HG03159 (cell line): Measurements from ENCODE around the gene SRGAP2B.
"Not testable (repeated sequence)": the region's sequence is repeated elsewhere in the genome, so short reads cannot be mapped to it uniquely, and the experiment has no call there.

Experiments used
- ATAC-seq: cut with Tn5 transposase; IDR thresholded peaks from one replicate; pipeline ENCODE4 v1.9.1; 2021; ENCODE audit warnings: mild to moderate bottlenecking, moderate library complexity; ENCODE audit not compliant: unreplicated experiment

Gene SRGAP2B

DNA sequence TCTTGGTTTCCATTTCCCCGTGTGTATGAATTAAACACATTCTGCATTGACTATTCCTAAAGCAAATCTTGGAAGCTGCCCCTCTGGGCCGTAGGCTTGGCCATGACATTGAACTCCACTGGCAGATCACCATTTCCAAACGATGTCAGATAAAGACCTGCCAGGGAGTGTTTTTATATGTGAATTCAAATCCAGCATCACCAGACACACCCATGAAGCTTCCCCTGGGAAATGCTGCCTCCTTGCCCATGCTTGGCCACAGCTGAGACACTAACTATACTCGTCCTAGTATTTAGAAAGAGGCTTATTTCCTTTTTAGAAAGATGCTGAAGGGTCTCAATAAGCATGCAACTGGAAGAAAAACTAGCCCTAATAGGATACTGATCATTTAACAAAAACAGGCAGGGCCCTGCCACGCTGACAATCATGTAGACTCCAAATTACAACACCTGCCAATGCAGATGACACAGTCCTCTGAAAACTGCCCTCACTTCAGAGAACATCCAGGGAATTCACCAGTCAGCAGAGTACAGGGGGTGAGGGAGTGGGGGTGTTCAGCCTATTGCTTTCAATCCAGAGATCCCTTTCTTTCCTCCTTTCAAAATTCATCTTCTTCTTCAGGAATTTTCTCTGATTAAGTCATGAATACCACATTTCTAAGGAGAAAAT lies 94.9 kb downstream of the SRGAP2B start:
- ATAC-seq: not testable (repeated sequence)

DNA sequence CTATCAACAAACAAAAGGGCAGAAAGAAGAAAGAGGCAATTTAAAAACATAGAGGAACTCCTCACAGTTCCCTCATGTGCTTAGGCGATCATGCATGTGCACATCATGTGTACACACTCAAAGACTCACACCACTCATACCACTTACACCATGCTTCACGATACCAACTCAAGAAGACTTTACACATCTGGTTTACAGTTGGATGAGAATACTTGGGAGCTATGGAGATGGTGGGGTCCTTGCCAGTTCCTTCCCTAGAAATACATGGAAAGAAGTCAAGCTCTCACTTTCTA lies 96.2 kb downstream of the SRGAP2B start:
- ATAC-seq: not testable (repeated sequence)

DNA sequence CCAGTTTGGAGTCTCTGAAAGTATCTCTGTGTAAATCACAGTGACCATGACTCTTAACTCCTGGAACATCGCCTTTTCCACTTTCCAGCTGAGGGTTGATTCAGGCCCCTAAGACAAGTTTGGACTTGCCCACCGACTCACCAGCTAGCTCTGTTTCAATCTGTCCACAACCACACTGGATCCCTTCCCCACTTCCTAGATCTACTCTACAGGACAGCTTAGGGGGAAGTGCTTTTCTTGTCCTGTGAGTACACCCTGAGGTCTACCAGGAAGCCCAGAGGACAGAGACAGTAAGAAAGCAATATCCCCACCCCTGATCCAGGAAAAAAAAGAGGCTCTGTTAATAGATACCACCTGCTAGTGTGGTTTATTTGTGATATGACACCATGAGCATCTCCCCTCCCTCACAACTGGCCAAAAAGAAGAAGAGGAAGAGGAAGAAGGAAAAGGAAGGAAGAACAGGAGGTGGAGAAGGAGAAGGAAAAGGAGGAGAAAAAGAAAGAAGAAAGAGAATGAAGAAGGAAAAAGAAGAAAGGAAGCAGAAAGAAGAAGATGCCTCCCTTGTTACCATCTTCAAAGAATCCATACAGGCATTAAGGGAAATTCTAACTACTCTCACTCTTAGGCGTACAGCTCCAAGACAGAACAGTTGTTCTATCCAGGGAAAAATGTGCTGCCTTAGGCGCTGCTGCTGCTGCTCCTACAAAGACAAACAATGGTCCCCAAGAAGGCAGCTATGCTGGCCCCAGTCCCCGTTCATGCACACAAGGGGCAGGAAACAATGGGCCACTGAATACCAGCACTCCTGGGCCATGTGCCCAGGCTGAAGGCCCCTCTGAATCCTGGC lies 96.8 kb downstream of the SRGAP2B start:
- ATAC-seq: not testable (repeated sequence)

DNA sequence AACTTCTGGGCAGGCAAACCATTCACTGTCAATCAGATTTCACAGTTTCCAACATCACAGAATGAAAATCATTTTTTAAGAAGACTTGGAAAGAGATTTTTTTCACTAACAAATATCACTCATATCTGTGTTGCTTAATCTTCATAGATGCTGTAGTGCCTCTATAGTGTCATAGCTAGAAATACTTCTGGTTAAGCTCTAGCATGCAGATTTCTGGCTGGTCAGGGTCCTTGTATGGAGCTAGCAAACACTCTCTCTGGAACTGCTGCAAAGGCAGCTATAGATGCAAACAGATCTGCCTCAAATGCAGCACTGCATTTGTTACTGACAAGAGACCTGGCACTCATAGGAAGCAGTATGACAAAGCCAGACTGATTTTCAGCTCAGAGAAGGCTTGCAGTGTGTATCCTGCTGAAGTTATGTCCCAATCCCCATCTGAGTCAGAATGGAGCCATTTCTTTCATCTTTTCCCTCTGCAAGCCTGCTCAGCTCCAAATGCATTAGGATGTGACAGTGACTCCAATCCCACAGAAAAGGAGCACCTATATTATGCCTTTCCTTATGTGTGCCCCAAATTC lies 99.2 kb downstream of the SRGAP2B start:
- ATAC-seq: not testable (repeated sequence)

DNA sequence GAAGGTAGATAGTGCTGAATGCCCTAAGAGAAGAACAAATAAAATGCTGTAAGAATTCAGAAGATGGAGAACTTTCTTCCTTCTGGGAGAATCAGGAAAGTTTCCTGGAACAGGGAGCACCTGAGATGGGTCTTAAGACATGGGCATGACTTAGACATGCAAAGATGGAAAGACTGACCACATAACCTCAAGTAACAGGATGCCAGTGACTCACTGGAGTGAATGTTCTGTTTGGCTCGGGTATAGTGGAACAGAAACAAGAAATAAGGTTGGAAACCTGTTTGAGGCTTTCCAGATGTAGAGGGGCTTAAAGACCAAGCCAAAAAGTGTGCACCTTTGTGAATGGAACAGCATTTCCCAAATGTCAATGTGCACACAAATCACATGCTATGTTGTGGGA lies 102.2 kb downstream of the SRGAP2B start:
- not testable (repeated sequence) for ATAC-seq

DNA sequence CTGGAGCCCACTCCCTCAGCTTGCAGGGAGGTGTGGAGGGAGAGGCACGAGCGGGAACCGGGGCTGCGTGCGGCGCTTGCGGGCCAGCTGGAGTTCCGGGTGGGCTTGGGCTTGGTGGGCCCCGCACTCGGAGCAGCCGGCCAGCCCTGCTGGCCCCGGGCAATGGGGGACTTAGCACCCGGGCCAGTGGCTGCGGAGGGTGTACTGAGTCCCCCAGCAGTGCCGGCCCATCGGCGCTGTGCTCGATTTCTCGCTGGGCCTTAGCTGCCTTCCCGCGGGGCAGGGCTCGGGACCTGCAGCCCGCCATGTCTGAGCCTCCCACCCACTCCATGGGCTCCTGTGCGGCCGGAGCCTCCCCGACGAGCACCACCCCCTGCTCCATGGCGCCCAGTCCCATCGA lies 104.5 kb downstream of the SRGAP2B start:
- ATAC-seq: not testable (repeated sequence)

DNA sequence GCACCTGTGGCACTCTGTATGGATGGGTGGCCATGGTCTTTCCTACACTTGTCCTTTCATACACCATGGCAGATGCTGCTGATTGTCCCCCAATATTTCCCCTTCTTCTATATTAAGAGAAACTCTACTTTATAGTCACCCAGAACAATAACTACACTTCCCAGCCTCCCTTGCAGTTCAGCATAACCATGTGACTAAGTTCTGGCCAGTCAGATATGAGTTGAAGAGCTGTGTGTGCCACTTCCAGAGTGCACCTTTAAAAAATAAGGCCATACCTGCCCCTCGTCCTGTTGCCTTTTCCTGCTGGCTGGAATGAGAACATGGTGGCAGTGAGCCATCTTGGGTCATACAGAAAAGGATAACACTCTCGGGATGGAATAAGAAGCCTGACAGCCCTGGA lies 108.0 kb downstream of the SRGAP2B start:
- ATAC-seq: not testable (repeated sequence)

DNA sequence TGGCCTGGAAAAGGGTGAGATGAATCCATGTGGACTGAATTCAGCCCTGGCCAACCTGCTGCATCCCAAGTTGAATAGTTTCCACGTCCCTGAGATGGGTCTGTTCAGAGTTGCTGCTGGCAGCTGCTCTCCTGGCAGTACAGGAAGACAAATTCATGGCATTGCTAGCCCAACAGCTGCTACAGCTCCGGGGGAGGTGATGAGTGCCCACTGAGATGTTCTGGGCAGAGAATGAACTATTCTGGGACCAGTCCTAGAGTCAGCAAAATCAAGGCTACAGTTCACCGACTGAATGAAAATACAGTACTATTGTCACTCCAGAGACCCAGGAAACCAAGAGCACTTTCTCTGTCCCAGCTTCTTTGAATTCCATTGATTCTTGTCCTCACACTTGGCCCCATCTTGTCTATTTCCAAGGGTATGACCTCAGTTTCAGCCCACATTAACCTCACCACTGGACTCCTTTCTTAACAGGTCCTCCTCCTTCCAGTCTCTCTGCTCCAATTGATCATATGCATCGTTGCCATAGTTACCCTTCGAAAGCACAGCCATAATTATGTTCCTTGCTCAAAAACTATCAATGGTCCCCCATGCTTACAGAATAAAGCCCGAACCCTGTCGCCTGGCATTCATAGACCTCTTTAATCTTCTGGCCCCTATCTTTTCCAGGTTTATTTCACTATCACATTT lies 108.8 kb downstream of the SRGAP2B start:
- ATAC-seq: not testable (repeated sequence)

DNA sequence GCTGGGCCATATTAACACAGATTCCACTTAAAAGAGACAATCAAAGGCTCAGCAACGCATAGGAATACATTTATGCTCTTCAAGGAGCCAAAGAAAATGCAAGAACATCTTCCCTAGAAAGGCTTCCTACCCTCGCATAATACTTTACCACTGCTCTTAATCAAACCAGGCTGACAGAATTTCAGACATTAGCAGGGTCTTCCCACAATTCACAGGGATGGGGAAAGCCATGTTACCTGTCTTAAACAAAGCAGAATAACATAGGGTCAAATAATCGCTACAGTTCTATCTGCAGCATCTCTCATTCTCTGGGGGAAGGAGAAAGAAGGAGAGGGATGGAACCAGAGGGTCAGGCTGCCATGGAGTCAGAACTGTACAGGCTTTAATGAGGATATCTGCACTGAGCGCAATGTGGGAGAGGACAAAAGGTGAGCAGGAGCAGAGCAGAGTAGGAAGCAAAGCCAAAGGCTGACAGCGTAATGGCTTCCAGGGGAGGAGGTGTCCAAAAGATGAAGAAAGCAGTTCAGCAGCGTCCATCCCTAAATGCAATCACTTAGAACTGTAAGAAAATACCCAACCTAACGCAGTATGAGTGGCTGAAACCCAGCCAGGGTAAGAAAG lies 109.5 kb downstream of the SRGAP2B start:
- ATAC-seq: not testable (repeated sequence)

DNA sequence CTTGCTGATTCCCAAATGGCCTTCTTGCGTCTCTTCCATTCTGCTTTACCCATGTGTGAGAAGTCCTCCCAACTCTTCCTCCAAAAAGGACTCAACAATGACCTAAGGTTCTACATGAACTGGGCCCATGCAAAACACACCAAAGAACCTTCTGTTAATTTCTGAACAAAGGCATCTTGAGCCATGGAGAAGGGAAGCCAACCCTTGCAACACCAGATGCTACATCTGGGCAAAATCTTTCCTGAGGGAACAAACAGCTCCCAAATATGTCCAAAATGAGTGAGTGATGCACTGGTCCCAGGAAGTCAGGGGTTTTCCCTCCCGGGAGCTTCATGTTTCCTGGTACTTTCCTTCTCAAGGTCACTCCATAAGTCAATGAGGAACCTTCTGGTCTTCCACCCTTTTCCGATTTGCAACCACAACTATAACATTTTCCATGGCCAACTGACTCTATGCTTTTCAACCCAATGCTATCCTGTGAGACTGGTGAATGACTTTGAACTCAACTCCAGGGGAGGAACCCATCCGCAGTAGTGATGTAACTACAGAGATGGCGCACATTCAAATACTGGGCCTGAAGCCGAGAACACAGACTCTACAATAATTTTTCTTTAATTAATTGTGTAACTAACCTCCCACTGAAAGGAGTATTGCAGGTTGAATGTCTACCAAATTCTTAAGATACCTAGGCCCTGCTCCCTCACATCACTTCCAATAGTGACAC lies 112.2 kb downstream of the SRGAP2B start:
- ATAC-seq: not testable (repeated sequence)

DNA sequence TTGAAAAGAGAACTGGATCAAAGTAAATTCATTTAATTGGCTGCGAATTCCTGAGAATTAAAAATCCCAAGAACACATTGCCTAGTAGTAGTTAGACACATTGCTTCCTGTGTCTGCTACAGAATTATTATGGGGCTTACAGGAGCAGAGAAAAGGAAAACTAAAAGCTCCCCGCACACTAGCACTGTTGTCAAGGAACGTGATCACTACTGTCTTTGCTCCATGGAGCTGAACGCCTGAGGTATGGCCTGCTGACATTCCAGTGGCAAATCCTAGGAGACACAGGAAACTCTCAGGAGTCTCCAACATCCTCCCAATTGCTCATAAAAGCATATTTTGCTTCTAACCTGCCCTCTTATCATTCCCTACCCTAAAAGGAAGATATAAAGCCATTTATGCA lies 114.0 kb downstream of the SRGAP2B start:
- not testable (repeated sequence) for ATAC-seq

DNA sequence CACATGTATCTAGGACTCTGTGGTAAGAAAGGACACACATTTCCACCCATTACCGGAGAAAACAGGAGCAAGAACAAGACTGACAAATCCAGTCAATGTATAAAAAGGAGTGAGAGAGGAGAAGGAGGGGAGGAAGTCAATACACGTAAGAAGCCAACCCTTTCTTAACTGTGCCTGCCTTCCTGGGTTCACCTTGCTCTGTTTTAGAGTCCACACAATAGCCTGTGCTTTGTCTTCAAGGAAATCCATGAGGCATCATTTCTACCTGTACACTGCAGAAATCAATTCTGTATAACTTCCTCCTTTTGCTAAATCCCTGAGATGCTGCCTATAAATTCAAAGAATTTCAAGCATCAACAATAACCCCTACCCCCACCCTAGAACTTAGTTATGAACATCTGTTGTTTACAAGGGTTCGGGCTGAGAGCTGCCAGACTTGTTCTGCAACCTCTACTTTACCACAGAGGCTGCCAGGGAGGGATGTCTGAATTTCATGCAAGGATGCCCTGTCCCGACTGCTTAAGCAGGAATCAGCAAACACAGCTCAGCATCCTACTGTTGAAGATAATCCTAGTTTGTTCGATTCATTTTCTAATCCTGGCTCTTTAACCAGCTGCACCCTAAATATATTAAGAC lies 115.0 kb downstream of the SRGAP2B start:
- not testable (repeated sequence) for ATAC-seq

DNA sequence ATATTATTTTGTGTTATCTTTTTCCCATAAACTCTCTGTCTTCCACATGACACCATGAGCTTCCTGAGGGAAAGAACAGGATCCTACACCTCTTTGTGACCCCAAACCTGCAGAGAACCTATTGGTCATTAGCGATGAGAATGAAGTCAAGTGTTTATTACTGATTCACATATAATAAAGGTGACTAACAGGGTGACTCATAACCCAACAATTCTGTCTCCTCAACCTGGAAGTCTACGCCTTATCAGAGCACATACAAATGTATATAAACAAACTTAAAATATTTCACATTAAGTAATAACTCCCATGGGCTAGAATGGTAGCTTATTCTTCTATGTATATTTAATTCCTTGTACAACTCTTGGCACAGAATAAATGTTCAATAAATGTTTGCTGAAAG lies 117.3 kb downstream of the SRGAP2B start:
- ATAC-seq: not testable (repeated sequence)

DNA sequence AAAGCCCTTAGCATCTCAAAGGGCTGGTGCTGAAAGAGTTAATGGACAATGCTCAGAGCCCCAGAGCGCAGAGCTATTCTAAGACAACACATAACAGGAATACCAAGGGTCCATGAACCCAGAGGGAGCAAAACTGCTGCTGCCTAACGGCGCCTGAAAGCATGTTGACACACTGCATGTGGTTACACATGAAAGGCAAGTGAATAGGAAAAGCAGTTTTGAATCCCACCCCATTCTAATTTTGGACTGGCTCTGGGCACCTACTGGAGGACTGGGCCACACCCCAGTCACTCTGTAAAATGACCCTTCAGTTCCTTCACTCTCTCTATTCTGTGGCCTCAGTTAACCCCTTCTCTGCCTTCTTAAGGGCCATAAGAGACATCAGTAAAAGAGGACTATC lies 123.2 kb downstream of the SRGAP2B start:
- not testable (repeated sequence) for ATAC-seq

DNA sequence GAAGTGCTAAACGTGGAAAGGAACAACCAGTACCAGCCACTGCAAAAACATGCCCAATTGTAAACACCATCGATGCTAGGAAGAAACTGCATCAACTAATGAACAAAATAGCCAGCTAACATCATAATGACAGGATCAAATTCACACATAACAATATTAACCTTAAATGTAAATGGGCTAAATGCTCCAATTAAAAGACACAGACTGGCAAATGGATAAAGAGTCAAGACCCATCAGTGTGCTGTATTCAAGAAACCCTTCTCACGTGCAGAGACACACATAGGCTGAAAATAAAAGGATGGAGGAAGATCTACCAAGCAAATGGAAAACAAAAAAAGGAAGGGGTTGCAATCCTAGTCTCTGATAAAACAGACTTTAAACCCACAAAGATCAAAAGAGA lies 128.6 kb downstream of the SRGAP2B start:
- not testable (repeated sequence) for ATAC-seq

DNA sequence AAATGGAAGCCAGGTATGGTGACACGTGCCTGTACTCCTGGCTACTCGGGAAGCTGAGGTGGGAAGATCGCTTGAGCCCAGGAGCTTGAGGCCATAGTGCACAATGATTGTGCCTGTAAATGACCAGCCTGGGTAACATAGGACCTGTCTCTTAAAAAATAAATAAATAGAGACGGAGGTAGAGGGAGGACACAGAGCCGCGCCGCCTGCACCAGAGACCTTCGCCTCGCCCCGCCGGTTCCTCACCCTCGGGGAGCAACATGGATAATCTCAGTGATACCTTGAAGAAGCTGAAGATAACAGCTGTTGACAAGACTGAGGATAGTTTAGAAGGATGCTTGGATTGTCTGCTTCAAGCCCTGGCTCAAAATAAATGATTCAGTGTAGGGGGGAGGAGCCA lies 130.4 kb downstream of the SRGAP2B start:
- not testable (repeated sequence) for ATAC-seq

DNA sequence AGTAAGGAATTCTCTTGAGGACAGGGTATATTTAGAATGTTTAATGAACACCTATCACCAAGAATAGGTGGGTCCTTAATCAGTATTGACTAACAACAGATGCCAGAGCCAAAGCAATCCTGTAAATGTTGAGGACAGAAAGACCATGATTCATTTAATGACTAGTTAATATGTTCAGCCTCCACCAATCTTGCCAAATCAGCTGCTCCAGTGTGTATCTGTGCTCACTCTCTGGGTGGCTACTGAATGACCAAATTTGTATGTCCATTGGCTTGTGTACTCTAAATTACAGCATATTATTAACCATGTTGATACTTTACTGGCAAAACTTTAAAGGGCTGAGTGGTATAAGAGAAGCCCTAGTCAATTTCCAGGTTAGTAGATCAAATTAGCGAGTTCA lies 130.9 kb downstream of the SRGAP2B start:
- not testable (repeated sequence) for ATAC-seq

DNA sequence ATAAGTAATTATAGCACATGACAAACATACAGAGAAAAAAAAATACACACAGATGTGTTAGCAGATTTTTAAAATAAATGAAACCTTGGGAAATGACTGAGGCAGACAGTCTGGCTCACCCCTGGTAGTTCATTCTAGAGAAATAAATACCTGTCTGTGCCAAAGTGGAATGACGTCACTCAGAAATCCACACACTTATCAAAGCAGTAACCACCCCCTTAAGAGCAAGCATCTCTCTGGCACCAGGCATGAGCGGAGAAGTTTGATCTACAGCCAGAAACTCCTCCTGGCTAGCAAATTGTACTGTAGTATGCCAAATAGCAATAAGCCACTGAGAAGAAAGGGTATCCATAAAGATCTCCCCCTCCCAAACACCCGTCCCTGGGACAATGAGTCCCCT lies 131.6 kb downstream of the SRGAP2B start:
- not testable (repeated sequence) for ATAC-seq
